Sigmoid colon (tissue), 4 donors: ENCODE data around the gene GGCX.

ENCODE experiments used
- EP300 ChIP-seq, 4 donors: sonication (generic); formaldehyde crosslinking; IDR thresholded peaks; one replicate each; pipeline ENCODE4 v1.6.1; 2017; ENCODE audit warnings: antibody characterized with exemption in 4 of 4
- POLR2A ChIP-seq, 2 donors: fragments of 450-650 bp; IDR thresholded peaks; one replicate each; pipeline ENCODE4 v1.6.1; 2016; ENCODE audit warnings: antibody characterized with exemption in 2 of 2, mild to moderate bottlenecking in 2 of 2, moderate library complexity in 2 of 2
- POLR2AphosphoS5 ChIP-seq, 4 donors: sonication (generic); formaldehyde crosslinking; IDR thresholded peaks; one replicate each; pipeline ENCODE4 v1.6.1; 2017; ENCODE audit warnings: antibody characterized with exemption in 4 of 4
- TF ChIP-seq, protein P1 (sequence below), 4 experiments: fragments of 450-650 bp in 3 of 4; fragments of 200-600 bp in 1 of 4; IDR thresholded peaks; one replicate each; pipeline ENCODE4 v1.5.1; 2016 to 2019; ENCODE audit warnings: antibody characterized with exemption in 4 of 4, mild to moderate bottlenecking in 3 of 4, moderate library complexity in 2 of 4

DNA sequence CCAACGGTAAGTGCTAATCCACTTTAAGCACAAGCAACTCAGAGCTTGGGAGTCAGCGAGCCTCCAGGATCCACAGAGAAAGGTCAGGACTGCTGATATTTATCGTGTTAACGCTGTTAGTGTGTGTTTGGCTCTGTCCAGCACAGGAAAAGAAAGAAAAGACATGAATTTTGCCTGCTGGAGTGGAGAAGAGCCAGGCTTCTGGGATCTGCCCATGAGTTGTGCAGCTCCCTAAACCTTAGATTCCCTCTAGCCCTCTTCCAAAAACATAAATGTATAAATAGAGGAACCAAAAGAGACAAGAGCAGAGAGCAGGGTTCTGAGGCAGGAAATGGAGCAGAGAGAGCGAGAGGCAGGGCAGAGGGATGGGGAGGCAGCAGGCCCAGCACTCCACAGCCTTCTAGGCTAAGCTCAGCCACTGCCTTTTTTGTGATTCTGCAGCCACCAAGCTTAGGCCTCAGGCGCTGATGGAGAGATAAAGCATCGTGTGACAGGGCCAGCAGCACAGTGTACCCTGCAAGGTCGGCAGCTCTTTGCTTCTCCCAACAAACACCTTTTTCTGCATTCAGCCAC, 36.9 kb downstream of the GGCX start:
- TF ChIP-seq POLR2AphosphoS5 (IDR thresholded peaks at IDR 0.05) = no peak
- TF ChIP-seq, protein P1, sequence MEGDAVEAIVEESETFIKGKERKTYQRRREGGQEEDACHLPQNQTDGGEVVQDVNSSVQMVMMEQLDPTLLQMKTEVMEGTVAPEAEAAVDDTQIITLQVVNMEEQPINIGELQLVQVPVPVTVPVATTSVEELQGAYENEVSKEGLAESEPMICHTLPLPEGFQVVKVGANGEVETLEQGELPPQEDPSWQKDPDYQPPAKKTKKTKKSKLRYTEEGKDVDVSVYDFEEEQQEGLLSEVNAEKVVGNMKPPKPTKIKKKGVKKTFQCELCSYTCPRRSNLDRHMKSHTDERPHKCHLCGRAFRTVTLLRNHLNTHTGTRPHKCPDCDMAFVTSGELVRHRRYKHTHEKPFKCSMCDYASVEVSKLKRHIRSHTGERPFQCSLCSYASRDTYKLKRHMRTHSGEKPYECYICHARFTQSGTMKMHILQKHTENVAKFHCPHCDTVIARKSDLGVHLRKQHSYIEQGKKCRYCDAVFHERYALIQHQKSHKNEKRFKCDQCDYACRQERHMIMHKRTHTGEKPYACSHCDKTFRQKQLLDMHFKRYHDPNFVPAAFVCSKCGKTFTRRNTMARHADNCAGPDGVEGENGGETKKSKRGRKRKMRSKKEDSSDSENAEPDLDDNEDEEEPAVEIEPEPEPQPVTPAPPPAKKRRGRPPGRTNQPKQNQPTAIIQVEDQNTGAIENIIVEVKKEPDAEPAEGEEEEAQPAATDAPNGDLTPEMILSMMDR (IDR thresholded peaks at IDR 0.05) = no peak
- TF ChIP-seq POLR2A (IDR thresholded peaks at IDR 0.05) = no peak
- TF ChIP-seq EP300 (IDR thresholded peaks at IDR 0.05) = no peak
